HEK293 (cell line): ENCODE measurements around the gene RHBDL2.

Experiments used
- BCL11B ChIP-seq: fragments of 450-650 bp; formaldehyde crosslinking; IDR thresholded peaks from 2 replicates; pipeline ENCODE4 v1.5.1; 2016; ENCODE audit warnings: low read depth, missing biosample characterization, missing genetic modification characterization
- PRDM1 ChIP-seq: fragments of 450-650 bp; formaldehyde crosslinking; IDR thresholded peaks from 2 replicates; pipeline ENCODE4; 2016; ENCODE audit warnings: missing biosample characterization, missing genetic modification characterization
- PRDM10 ChIP-seq: fragments of 450-650 bp; formaldehyde crosslinking; IDR thresholded peaks from 2 replicates; pipeline ENCODE4 v1.5.1; 2016; ENCODE audit warnings: missing biosample characterization, missing genetic modification characterization
- PRDM2 ChIP-seq: fragments of 450-650 bp; formaldehyde crosslinking; IDR thresholded peaks from 2 replicates; pipeline ENCODE4 v1.5.1; 2016; ENCODE audit warnings: missing biosample characterization, missing genetic modification characterization, borderline replicate concordance
- SALL2 ChIP-seq: fragments of 450-650 bp; formaldehyde crosslinking; IDR thresholded peaks from 2 replicates; pipeline ENCODE4 v1.5.0; 2017; ENCODE audit warnings: missing biosample characterization, mild to moderate bottlenecking, missing genetic modification characterization, borderline replicate concordance
- ZBTB17 ChIP-seq: fragments of 450-650 bp; formaldehyde crosslinking; IDR thresholded peaks from 2 replicates; pipeline ENCODE4 v1.5.1; 2016; ENCODE audit warnings: missing biosample characterization, missing genetic modification characterization
- ZBTB20 ChIP-seq: fragments of 450-650 bp; formaldehyde crosslinking; IDR thresholded peaks from 2 replicates; pipeline ENCODE4 v1.5.1; 2016; ENCODE audit warnings: missing biosample characterization, missing genetic modification characterization
- ZBTB7A ChIP-seq: fragments of 450-650 bp; formaldehyde crosslinking; IDR thresholded peaks from 2 replicates; pipeline ENCODE4 v1.5.1; 2016; ENCODE audit warnings: low read depth, missing biosample characterization, missing genetic modification characterization
- ZNF148 ChIP-seq: fragments of 450-650 bp; formaldehyde crosslinking; IDR thresholded peaks from 2 replicates; pipeline ENCODE4 v1.5.0; 2017; ENCODE audit warnings: missing biosample characterization, missing genetic modification characterization, borderline replicate concordance
- ZNF16 ChIP-seq: fragments of 450-650 bp; formaldehyde crosslinking; IDR thresholded peaks from 2 replicates; pipeline ENCODE4 v1.5.1; 2016; ENCODE audit warnings: low read depth, missing biosample characterization, missing genetic modification characterization
- ZNF214 ChIP-seq: fragments of 450-650 bp; formaldehyde crosslinking; IDR thresholded peaks from 2 replicates; pipeline ENCODE4 v1.5.1; 2017; ENCODE audit warnings: missing biosample characterization, mild to moderate bottlenecking, missing genetic modification characterization, borderline replicate concordance
- ZNF221 ChIP-seq: fragments of 450-650 bp; formaldehyde crosslinking; IDR thresholded peaks from 2 replicates; pipeline ENCODE4 v1.5.1; 2017; ENCODE audit warnings: missing biosample characterization, missing genetic modification characterization, borderline replicate concordance
- ZNF280C ChIP-seq: fragments of 450-650 bp; formaldehyde crosslinking; IDR thresholded peaks from 2 replicates; pipeline ENCODE4 v1.5.1; 2016; ENCODE audit warnings: missing biosample characterization, missing genetic modification characterization
- ZNF280D ChIP-seq: fragments of 450-650 bp; formaldehyde crosslinking; IDR thresholded peaks from 2 replicates; pipeline ENCODE4 v1.5.1; 2016; ENCODE audit warnings: missing biosample characterization, missing genetic modification characterization
- ZNF366 ChIP-seq: fragments of 450-650 bp; formaldehyde crosslinking; conservative IDR thresholded peaks from 2 replicates; pipeline ENCODE4 v1.5.1; 2016; ENCODE audit warnings: missing biosample characterization, missing genetic modification characterization
- ZNF423 ChIP-seq: fragments of 450-650 bp; formaldehyde crosslinking; IDR thresholded peaks from 2 replicates; pipeline ENCODE4 v1.5.1; 2016; ENCODE audit warnings: missing biosample characterization, missing genetic modification characterization
- ZNF449 ChIP-seq: fragments of 450-650 bp; formaldehyde crosslinking; IDR thresholded peaks from 2 replicates; pipeline ENCODE4 v1.5.1; 2017; ENCODE audit warnings: missing biosample characterization, mild to moderate bottlenecking, missing genetic modification characterization, moderate library complexity
- ZNF830 ChIP-seq: fragments of 450-650 bp; IDR thresholded peaks from 2 replicates; pipeline ENCODE4 v1.5.0; 2018; ENCODE audit warnings: missing biosample characterization, missing genetic modification characterization, low read depth, mild to moderate bottlenecking, moderate library complexity

Gene RHBDL2

GRCh38 chr1:38859561-38860453, 81.8 kb downstream of the RHBDL2 start, which contains the start of gene RRAGC (continued):
- TF ChIP-seq SALL2 (tag by site-specific recombination) (no peak), ZNF830 (tag by site-specific recombination) (no peak), ZNF221 (tag by site-specific recombination) (no peak), PRDM1 (tag by site-specific recombination) (no peak), ZBTB7A (no peak), ZBTB17 (peak; percentile 94), ZNF280D (no peak), ZNF16 (no peak), ZNF214 (tag by site-specific recombination) (no peak), ZNF423 (tag by site-specific recombination) (no peak), ZNF366 (tag by site-specific recombination) (0 out of 2 replicates have a peak, but pooled peaks have one; percentile 41), BCL11B (tag by site-specific recombination) (no peak), ZNF280C (tag by site-specific recombination) (no peak), ZBTB20 (tag by site-specific recombination) (peak; percentile 90), ZNF148 (no peak), PRDM10 (tag by site-specific recombination) (no peak), ZNF449 (peak; percentile 35; the same call in 1 of the 2 replicates), PRDM2 (no peak)
